SKM-1 (cell line): ENCODE results near the gene CNTN6.
"Not testable (repeated sequence)": the region's sequence is repeated elsewhere in the genome, so short reads cannot be mapped to it uniquely, and the experiment has no call there.

Experiments
- DNase-seq: peaks from one replicate; lab custom pipeline; 2025; ENCODE audit not compliant: unreplicated experiment; lab: John Stamatoyannopoulos, UW

Gene CNTN6

DNA sequence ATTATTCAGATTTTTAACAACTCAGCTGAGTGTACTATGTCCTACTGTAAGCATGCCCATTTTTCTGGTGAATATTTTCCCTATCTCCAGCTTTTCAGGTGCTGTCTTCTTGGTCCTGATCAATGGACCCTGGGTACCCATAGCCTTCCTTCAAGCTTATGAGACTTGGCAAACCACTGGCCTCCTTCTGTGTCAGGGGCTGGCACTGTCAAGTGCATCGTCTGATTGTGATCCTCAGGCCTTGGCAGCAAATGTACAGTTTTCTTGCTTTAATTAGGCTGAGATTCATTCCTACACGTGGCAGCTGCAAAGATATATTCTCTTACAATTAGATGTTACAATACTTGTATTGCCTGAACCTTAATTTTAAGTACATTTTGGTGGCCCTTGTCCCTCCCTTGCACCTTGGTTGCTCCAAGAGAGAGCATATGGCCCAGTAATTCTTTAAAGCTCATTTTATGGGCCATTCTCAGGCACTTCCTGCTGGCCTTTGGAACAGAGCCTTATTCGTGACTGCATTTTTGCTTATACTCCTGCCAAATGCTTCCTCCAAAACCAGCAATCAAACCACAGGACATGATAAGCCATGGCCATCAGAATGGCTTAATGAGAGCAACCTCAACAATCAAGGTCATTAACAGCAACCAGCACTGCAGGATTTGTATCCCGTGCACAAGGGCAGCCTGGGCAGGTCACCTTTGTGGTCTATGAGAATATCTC lies 179.9 kb downstream of the CNTN6 start:
- DNase-seq = no peak

DNA sequence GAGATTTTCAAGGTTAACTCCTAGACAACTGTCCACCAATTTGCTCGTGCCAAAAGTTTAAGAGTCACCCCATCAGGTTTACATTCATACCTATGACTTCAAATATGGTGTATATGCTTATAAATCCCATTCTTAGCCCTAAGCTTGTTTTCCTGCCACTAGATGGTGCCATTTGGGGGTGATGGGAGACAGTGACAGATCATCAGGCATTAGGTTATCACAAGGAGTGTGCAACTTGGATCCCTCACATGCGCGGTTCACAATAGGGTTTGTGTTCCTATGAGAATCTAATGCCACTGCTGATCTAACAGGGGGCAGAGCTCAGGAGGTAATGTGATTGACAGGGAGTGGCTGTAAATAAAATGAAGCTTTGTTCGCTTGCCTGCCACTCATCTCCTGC lies 182.7 kb downstream of the CNTN6 start:
- DNase-seq = peak; percentile 17

DNA sequence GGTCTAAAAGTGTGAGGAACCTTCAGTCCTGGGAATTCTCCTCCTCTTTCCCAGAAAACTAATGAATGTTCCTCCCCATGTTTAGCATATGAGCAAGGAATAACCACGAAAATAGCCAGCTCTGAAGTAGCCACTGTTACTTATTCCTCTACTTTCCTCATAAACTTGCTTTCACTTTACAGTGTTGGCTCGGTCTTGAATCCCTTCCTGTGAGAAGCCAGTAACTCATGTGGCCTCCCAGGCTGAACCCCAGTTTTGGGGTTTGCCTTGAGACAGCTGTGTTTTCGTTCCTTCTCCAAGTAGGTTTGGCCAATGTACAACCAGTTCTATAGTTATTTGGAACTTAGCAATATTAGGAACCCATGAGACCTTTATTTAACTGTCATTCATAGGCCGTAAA lies 195.0 kb downstream of the CNTN6 start:
- DNase-seq = no peak

DNA sequence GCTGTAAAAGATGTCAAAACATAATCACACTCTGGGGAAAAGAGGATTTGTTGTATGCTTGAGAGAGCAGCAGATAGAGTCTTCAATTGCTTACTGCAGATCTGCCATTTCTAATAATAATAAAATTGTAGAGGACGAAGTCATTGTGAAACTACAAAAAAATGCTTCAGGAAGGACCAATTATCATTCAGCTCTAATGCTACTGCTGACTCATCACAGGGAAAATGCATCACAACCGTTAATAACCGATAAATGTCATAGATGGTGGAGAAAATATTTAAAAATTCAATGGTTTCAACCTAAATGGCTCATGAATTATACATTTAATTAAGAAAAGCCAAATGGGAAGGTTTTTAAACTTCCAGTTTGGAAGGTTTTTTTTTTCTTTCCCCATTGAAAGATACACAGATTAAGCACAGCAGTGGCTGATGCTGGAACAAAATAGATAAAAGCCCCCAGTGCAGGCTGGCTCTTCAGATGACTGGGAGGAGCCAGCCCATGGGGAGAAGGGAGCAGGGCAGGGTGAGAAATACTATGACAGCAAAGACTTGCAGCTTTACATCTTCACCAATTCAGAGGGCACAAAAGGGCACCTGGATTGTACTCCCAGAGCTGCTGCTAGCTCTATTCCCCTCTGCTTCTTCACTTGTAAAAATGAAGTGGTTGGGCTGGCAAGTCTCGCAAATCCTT lies 196.1 kb downstream of the CNTN6 start:
- no peak for DNase-seq

DNA sequence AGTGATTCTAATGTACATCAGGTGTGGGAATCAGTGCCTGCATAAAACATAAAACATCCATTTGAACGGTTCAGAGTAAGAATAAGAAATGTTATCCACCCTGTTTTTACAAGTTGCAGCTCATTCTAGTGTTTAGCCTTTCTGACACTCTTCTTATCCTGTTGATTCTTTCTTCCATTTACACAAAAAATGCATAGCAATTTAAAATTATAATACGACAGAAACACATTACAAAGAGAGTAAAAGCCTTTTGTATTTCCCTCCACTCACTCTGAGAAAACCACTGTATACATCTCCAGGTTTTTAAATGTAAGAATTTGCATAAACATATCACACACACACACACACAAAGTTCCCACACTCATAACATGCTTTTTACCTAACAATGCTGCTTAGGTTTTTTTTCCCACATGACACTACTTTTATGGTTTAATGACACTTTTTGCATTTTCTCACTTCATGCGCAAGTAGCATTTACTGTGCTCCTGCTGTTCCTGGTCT lies 199.8 kb downstream of the CNTN6 start:
- no peak for DNase-seq

DNA sequence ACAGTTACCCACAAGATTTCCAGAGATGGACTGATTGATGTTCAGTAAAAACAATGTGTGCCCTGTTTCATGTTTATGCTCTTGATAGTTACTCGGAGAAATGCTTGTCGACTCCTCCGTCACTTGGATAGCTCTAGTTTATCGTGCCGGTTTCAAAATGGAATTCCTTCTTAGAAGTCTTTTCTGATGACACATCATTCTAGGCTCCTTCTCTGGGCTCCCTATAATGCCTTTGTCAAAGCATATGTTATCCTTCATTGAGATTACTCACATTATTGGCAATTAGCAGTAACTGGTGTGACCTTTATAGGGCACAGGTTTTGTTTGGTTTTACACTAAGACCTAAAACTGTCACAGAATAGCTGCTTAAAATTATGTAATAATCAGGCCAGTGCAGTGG lies 201.8 kb downstream of the CNTN6 start:
- no peak for DNase-seq

DNA sequence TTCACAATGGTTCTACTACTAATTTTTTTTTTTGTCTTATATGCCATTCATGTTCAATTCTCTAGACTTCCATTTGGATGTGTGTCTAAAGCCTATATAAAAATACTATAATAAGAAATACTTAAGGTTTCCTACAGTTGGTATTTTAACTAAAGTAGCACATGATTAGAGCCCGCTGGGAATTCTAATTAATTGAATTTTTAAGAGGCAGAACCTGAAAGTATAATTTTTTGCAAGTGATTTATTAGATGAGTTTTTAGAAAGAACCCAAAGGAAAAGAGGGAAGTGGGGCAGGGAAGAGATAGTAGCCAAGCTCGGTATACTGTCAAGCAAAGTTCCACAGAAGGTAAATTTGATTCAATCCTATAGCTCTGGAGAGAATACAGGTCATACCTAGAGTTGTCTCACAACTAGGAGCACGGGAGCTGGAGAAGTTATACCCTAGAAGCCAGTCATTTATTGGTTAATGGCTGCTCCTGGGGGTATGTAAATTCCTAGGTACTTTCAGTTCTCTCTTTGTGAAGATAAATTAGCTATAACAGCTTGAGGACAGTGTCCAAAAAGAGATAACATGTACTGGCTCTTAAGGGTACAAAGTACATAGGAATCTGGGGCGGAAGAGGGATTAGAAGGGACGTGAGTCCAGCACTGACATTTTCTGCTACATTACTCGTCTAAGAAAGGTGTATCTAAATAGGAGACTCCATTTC lies 225.6 kb downstream of the CNTN6 start:
- DNase-seq = no peak

DNA sequence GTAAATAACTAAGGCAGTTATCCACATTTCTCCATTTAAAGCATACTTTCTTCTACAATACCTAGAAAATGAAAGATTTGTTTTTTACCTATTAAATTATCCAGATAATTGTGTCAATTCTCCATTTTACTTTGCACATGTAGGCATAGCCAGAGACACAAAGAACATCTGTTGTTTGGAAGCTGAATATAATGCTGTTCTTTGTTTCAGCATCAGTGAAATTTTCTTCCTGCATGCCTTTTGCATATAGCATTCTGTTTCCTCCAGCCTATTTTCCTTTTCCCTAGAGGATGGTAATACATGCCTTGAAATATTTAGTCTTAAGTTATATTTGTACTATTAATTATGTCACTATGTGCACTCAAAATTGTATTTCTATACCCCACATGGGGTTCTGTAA lies 233.7 kb downstream of the CNTN6 start:
- DNase-seq = no peak

DNA sequence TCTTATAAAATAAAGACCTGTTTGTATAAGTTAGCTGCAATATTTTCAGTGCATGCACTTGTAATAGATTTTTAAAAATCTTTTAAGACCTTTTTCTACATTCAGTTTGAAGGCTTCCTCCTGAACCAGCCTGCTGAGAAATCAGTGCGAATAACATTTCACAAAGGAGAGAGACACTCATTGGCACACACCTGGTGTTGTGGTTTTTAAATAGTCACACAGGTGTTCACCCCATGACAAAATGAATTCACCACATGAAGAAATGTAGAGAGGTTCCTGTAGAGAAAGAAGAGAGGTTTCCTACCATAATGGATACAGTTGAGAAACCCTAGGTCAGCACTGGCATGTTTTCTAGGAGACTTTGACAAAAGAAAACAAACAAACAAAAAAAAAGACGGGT lies 237.3 kb downstream of the CNTN6 start:
- no peak for DNase-seq

DNA sequence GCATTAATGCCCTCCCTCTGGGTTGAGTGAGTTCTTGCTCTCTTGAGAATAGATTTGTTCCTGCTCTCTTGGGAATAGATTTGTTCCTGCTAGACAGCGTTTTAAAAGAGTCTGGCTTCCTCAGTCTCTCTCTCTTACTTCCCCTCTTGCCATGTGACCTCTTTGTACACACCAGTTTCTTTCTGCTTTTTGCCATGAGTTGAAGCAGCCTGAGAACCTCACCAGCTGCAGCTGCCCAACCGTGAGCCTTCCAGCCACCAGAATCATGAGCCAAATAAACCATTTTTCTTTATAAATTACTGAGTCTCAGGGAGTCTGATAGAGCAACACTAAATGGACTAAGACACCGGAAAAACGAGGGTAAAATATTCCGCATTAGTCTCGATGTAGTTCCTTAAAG lies 253.6 kb downstream of the CNTN6 start:
- DNase-seq = no peak

DNA sequence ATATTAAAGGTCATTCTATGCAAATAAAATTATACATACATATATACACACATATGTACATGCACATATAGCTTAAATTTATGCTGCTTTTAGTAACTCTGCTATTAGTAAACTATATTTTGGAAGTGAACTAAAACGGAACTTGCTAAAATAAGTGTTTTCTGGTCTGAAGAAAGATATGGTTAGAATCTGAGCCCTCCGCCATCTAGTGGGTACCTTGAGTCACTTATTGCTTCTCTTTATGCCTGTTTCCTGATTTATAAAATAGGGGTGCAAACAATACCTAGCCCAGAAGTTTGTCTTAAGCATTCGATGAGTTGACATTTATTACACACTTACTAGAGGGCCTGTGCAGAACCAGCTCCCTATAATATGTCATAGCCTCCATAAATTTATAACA lies 255.7 kb downstream of the CNTN6 start:
- DNase-seq = no peak

DNA sequence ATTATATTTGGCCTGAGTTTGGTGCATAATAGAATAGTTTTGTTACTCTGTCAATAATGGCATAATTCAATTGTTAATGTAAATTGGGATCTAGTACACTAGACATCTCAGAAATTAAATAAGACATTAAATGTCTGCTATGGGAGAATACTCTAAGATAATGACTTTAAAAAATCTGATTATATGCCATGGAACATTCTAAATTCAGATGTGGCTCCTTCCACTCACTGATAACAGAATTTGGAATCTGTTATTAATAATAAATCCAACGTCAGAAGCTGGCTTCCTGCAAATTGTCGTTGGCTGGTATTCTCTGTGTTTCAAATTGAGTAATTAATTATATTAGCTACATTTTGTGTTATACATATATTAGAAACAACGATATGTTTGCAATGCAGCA lies 258.1 kb downstream of the CNTN6 start:
- DNase-seq = no peak

DNA sequence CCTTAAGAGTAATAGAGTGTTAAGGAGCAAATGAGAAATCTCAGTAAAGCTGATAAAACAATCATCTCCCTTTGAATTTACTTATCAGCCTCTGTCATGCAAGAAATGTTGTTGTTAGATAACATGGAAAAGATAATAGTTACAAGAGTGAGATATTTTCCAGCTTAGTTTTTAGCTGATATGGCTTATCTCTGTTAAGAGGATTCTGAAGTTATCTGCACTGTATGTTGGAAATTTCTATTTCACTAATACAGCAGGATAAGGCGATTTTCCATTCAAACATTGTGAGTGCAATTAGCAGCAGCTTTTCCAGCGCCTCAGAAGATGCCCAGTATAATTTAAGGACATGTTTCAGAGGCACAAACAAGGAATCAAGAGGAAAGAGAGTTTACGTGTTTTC lies 262.9 kb downstream of the CNTN6 start:
- no peak for DNase-seq

DNA sequence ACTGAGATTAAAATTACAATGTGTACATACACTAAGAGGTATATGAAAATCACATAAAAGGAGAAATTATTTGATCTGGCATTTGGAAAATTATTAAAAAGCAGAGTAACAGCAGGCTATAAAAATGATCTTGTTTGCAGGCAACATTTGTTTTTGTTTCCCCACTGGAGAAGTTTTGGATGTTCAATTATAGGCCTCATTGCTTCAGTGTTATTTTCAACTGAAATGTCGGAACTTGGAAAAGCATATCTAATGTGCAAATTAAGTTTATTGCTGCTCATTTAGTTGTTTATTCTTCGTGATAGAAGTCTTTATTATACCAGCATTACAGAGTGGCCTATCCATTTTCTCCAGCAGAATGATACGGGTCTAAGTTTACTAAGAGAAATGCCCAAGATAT lies 263.3 kb downstream of the CNTN6 start:
- no peak for DNase-seq

DNA sequence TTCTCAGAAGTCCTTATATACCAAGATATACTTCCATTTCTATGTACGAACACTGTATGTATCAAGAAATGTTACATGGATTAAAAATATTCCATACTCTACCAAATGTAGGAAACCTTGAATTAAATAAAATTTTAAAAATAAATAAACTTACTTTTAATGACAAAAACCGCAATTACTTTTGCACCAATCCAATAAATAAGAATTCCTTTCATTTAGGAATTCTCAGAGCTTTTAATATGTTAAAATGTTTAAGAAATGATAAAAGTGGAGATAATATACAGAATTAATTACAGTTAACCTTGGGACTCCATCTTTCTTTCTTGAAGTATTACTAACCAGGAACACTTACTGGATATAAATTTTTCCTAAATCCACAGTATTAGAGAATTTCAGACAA lies 272.7 kb downstream of the CNTN6 start:
- no peak for DNase-seq

DNA sequence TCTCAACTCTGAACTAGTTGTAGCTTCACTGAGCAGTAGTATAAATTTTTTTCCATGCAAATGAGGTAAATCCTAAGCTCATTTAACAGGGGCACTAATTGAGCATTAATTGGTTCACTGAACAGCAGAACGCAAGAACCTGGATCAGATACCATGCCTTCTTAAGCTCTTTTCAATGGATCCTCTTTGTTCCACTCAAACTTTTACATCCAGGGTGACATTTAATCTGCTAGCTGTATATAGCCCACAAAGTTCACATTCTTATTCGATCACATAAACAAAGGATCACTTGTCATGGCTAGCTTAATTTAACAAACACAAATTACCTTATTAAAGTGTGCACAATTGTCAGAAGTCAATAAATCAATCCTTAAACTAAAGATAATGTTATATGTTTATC lies 281.6 kb downstream of the CNTN6 start:
- no peak for DNase-seq

DNA sequence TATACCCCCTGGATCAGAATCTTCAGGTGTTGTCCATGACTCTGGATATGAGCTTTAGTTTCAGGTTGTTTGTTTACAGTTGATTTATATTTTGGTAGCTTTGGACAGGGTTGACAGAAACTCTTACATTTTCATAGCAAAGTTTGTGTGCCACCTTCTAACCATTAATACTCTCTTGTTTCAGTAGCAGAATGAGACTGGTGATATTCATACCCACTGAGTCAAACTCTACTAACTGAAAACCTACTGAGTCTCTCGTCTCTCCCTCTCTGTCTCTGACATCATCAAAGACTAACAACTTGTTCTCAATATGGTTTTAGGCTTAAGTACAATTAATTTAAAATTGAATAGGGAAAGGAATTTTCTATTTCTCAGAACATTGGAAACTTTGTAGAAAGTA lies 282.3 kb downstream of the CNTN6 start:
- no peak for DNase-seq

DNA sequence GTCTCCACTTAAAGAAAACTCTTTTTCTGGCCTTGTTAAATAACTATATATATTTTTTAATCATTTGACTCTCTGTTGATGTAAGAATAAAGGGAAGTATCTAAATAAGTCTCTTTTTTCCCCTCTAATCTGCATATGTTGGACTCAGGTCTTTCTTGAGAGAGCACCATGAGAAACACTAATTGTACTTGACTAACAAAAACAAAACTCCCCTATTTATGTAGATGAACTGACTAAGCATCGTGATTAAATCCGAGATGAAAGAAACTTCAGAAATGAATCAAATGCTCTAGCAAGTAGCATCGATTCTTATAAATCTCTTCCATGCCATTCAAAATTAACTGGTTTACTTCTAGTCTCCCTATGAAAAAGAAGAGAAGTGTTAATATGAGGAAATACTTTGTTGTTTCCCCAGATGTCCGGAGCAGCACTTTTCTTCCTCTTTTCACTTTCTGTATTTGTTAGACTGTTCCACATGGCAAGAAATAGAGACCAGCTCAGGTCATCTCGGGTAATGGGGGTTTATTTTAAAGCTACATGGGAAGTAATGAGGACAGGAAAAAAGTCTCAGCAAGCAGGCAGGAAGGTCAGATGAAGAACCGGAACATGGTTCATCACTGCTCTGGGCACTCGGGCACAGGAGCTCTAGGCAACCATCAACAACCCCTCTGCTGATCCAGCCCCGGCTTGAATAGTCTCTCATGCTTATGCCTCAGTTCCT lies 288.3 kb downstream of the CNTN6 start:
- peak; percentile 96 for DNase-seq

DNA sequence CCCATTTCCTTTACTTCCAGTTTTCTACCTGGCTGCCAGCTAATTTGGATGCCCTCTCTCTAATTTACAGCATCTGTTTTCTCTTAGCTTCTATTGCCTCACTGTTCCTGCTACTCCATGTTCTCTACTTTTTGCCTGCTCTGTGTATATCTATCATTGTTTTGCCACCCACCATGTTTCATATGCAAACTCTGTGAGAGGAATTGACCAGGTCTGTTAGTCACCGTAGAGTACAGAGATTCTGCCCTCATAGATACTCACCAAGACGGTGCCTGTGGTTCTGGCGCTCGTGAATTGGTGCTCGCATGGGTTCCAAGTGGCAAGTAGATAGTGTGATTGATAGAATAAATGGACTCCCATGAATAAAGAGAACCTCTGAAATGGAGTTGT lies 288.8 kb downstream of the CNTN6 start:
- no peak for DNase-seq

DNA sequence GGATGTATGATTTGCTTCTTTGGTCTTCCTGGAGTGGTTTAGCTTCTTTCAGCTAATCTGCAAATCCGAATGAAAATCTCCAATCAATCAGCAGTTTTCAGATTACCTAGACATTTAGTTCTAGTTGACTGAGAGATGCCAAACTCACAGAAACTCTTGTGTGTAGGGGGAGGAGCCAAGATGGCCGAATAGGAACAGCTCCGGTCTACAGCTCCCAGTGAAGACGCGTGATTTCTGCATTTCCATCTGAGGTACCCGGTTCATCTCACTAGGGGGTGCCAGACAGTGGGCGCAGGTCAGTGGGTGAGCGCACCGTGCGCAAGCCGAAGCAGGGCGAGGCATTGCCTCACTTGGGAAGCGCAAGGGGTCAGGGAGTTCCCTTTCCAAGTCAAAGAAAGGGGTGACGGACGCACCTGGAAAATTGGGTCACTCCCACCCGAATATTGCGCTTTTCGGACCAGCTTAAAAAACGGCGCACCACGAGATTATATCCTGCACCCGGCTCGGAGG lies 294.6 kb downstream of the CNTN6 start:
- not testable (repeated sequence) for DNase-seq

DNA sequence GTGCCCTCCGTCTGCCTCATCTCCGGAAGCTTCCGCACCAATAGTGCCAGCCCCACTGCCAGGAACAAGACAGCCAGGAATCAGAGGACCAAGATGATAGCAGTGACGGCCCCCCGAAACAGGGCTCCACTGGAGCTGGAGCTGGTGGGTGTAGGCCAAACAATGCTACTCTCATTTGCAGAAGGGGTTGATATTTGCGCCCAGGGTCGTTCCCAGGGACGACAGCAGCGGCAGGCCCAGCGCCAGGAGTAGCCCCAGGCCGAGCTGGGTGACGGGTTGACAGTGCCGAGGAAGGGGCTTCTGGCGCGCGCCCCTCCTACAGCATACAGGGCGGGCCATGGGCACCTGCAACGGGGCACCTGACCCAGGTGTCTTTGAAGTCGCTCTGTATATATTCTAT lies 301.4 kb downstream of the CNTN6 start:
- DNase-seq = no peak
